Measurements from ENCODE around the gene EFEMP2.
A peak's percentile ranks its signal among the peaks of the same experiment; 100 is the strongest.

Gene EFEMP2

GRCh38 chr11:65899356-65900124 lies 26.9 kb upstream of the EFEMP2 start:
- Histone ChIP-seq H3K36me3 (no peaks in the 10 kb centered on the region), H3K9me3 (ENCODE audit: severe bottlenecking) (no peaks in the 10 kb centered on the region), H3K27me3 (ENCODE audit: insufficient read depth, low read depth, severe bottlenecking) (no peaks in the 10 kb centered on the region), H3K27ac (no peak overlapping the region), H3K4me3 (ENCODE audit: low read depth, low read length) (peak overlapping the region; percentile 56)
- TF ChIP-seq, protein P1, sequence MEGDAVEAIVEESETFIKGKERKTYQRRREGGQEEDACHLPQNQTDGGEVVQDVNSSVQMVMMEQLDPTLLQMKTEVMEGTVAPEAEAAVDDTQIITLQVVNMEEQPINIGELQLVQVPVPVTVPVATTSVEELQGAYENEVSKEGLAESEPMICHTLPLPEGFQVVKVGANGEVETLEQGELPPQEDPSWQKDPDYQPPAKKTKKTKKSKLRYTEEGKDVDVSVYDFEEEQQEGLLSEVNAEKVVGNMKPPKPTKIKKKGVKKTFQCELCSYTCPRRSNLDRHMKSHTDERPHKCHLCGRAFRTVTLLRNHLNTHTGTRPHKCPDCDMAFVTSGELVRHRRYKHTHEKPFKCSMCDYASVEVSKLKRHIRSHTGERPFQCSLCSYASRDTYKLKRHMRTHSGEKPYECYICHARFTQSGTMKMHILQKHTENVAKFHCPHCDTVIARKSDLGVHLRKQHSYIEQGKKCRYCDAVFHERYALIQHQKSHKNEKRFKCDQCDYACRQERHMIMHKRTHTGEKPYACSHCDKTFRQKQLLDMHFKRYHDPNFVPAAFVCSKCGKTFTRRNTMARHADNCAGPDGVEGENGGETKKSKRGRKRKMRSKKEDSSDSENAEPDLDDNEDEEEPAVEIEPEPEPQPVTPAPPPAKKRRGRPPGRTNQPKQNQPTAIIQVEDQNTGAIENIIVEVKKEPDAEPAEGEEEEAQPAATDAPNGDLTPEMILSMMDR (IDR thresholded peaks at IDR 0.05; ENCODE audit: low read depth, low read length) = no peak
- no peak for DNase-seq

DNA sequence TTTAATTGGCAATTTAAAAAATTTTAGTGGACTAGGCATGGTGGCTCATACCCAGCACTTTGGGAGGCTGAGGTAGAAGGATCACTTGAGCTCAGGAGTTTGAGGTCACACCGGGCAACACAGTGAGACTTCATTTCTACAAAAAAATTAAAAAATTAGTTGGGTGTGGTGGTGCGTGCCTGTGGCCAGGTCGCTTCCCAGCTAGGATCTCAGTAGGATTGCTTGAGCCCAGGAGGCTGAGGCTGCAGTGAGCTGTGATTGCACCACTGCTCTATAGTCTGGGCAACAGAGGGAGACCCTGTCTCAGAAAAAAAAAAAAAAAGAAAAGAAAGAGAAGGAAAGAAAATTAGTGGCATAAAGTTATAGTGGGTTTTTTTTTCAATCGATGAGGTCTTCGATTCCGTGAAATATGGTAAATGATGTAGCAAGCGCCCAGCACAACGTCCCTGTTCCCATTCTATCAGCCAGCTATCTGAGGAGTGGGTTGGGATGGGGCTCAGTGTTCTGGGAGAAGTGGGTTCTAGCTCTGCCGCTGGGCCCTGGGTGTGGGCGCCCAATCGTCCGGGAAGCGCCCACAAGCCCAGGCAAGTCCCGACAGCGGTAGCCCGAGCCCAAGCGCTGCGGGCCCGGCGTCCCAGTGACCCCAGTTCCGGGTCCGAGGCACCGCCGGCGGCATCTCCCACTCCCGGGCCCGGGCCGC lies 26.2 kb upstream of the EFEMP2 start:
- no peaks in the 10 kb centered on the region for H3K27me3 ChIP-seq (ENCODE audit: insufficient read depth, low read depth, severe bottlenecking)
- H3K9me3 ChIP-seq (ENCODE audit: severe bottlenecking) = no peaks in the 10 kb centered on the region
- H3K27ac ChIP-seq = no peak overlapping the region
- no peak overlapping the region for H3K4me3 ChIP-seq (ENCODE audit: low read depth, low read length)
- TF ChIP-seq, protein P1 (IDR thresholded peaks at IDR 0.05; ENCODE audit: low read depth, low read length) = no peak
- no peak for DNase-seq
- no peaks in the 10 kb centered on the region for H3K36me3 ChIP-seq

DNA sequence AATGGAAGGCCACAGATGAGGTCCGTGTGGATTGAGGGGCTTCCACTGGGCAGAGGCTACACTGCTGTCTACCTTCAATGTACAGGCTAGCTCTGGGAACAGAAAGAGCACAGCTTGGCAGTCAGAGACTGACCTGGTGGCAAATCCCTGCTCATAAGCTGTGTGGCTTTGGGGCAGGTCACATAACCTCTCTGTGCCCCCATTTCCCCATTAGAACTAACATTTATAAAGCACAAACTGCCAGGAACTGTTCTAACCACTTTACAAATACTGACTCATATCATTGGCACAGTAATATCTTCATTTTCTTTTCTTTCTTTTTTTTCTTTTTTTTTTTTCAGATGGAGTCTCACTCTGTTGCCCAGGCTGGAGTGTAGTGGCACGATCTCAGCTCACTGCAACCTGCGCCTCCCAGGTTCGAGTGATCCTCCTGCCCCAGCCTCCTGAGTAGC lies 24.4 kb upstream of the EFEMP2 start:
- no peak overlapping the region for H3K27ac ChIP-seq
- no peaks in the 10 kb centered on the region for H3K36me3 ChIP-seq
- DNase-seq = no peak
- no peaks in the 10 kb centered on the region for H3K9me3 ChIP-seq (ENCODE audit: severe bottlenecking)
- H3K4me3 ChIP-seq (ENCODE audit: low read depth, low read length) = no peak overlapping the region
- TF ChIP-seq, protein P1 (IDR thresholded peaks at IDR 0.05; ENCODE audit: low read depth, low read length) = no peak
- H3K27me3 ChIP-seq (ENCODE audit: insufficient read depth, low read depth, severe bottlenecking) = no peaks in the 10 kb centered on the region

GRCh38 chr11:65896034-65896999 lies 23.7 kb upstream of the EFEMP2 start:
- no peak for DNase-seq
- no peak overlapping the region for H3K27ac ChIP-seq
- H3K36me3 ChIP-seq = no peaks in the 10 kb centered on the region
- H3K4me3 ChIP-seq (ENCODE audit: low read depth, low read length) = no peak overlapping the region
- H3K9me3 ChIP-seq (ENCODE audit: severe bottlenecking) = no peaks in the 10 kb centered on the region
- TF ChIP-seq, protein P1 (IDR thresholded peaks at IDR 0.05; ENCODE audit: low read depth, low read length) = no peak
- H3K27me3 ChIP-seq (ENCODE audit: insufficient read depth, low read depth, severe bottlenecking) = no peaks in the 10 kb centered on the region

DNA sequence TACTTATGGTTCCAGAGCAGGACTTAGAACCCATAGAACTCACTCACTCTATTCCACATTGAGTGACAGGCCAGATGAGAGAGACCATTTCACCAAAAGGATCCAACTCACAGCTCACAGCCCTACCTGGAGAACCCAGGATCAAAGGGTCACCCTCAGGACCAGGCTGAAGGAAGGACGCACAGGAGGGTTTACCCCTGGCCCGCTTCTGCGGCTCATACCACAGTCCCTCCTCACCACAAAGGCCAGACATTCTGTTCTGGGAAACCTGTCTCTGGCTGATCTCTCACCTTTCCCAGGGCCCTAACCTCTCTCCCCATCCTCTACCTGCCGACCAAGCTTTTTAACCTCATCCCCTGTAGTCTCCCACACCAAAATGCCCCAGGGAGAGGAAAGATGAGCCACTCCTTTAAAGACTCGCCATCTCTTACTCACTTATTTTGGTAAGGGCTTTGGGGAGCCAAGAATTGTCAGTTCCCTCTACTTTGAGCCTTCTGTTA lies 22.9 kb upstream of the EFEMP2 start:
- Histone ChIP-seq H3K27ac (no peak overlapping the region), H3K9me3 (ENCODE audit: severe bottlenecking) (no peaks in the 10 kb centered on the region), H3K27me3 (ENCODE audit: insufficient read depth, low read depth, severe bottlenecking) (no peaks in the 10 kb centered on the region), H3K4me3 (ENCODE audit: low read depth, low read length) (no peak overlapping the region), H3K36me3 (no peaks in the 10 kb centered on the region)
- TF ChIP-seq, protein P1 (IDR thresholded peaks at IDR 0.05; ENCODE audit: low read depth, low read length) = no peak
- DNase-seq = no peak
